NCI-H1105 treated with DMSO at 0.1 percent for 48 hours (cell line): ENCODE data around the gene LYPD4.
A peak's percentile ranks its signal among the peaks of the same experiment; 100 is the strongest.
"Not testable (repeated sequence)": the region's sequence is repeated elsewhere in the genome, so short reads cannot be mapped to it uniquely, and the experiment has no call there.

Experiments used
- DNase-seq: peaks from one replicate; lab custom pipeline; 2025; lab: John Stamatoyannopoulos, UW

The LYPD4 gene, protein sequence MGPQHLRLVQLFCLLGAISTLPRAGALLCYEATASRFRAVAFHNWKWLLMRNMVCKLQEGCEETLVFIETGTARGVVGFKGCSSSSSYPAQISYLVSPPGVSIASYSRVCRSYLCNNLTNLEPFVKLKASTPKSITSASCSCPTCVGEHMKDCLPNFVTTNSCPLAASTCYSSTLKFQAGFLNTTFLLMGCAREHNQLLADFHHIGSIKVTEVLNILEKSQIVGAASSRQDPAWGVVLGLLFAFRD

DNA sequence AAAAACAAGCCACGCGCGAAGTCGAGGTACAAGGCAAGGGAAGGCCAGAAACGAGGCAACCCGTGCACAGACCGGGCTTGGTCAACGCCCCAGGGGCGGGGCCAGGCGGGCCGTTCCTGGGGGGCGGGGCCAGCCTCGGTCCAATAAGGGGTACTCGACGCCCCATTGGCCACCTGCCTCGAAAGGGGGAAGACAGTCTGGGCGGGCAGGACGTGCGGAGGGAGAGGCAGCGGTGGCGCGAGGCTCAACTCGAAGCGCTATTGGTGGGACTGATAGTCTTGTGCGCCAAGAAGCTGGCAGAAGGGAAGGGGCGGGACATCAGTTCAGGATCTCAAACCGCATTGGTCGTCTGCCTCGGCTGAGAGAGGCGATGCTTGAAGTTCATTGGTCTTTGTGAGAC, at the start of gene LYPD4:
Gene LYPD4, minus strand, starts transcription at position 83 of the 400 bp plus-strand sequence. CDS start 5,398 bp downstream, outside the sequence.
- DNase-seq, result no peak

- no peak for DNase-seq
These were observed 49.4 kb upstream of the LYPD4 start for GRCh38 chr19:41893899-41894298.

DNA sequence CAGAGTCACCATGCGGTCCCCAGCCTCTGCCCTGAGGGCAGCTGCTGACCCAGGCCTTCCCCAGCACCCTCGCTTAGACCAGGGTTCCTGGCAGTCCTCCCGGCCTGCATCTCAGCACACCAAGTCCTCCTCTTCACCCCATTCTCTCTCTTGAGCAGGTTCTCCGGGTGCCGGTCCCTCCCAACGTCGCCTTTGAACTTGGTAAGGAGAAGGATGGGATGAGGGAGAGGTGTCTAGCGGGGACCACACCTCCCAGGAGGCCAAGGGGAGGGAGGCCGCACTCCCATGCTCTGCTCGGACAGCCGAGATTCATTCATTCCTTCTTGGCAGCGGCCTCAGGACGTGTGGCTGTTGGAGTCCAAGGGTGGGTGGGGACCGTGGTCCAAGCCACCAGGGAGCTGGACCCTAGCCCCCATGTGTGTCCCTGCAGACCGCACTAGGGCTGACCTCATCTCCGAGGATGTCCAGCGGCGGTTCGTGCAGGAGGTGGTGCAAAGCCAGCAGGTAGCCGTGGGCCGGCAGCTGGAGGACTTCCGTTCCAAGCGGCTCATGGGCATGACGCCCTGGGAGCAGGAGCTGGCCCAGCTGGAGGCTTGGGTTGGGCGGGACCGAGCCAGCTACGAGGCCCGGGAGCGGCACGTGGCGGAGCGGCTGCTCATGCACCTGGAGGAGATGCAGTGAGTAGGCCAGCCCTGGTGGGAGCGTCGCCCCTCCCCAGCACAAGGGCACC, 47.9 kb upstream of the LYPD4 start:
- DNase-seq, result no peak

GRCh38 chr19:41890936-41891335, 46.5 kb upstream of the LYPD4 start:
- no peak for DNase-seq

GRCh38 chr19:41889896-41890295, 45.4 kb upstream of the LYPD4 start:
- no peak for DNase-seq

GRCh38 chr19:41888926-41889325, 44.4 kb upstream of the LYPD4 start:
- no peak for DNase-seq

GRCh38 chr19:41887711-41888382, 43.4 kb upstream of the LYPD4 start:
- no peak for DNase-seq

DNA sequence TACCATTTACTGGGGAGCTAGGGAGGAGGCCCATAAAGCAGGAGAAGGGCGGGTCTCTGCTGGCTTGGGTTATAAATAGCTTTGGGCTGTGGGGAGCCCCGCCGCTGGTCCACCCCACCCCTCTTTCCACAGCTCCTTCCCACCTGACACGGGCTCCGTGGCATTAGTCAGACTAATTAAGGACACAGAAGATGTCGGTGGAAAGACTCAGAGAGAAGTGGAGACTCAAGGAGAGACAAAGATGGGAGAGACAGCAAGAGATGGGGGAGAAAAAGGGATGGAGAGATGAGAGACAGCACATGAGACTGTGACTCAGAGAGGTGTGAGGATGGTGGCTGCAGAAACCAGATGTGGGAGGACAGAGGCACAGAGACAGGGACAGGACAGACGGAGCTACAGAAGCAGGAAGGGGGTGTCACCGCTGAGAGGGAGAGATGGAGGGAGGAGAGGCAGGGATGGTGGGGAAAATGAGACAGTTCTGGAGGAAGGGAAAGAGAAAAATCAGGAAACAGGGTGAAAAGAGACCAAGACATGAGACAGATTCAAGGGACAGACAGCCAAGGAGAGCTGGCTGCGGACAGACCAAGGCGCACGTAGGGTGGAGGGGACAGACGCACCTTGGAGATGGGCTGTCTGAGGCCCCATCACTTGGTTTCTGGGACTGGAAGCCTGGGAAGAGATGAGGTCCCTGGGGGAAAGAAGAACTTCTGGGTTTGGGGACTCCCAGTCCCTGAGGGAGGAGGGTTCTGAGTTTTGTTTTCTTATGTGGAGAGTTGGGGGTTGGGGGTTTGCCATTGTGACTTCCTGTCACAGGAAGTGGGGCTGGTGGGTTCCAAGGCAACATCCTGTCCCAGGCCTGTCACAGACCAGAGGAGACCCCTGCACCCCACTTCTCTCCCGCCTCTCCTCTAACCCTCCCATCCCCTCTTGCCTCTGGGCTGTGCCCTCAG, 42.6 kb upstream of the LYPD4 start:
- DNase-seq, result no peak

- DNase-seq, result peak; percentile 97
These were observed 39.6 kb upstream of the LYPD4 start for GRCh38 chr19:41883821-41884733.

GRCh38 chr19:41883463-41883820, 39.0 kb upstream of the LYPD4 start:
- DNase-seq, result no peak

DNA sequence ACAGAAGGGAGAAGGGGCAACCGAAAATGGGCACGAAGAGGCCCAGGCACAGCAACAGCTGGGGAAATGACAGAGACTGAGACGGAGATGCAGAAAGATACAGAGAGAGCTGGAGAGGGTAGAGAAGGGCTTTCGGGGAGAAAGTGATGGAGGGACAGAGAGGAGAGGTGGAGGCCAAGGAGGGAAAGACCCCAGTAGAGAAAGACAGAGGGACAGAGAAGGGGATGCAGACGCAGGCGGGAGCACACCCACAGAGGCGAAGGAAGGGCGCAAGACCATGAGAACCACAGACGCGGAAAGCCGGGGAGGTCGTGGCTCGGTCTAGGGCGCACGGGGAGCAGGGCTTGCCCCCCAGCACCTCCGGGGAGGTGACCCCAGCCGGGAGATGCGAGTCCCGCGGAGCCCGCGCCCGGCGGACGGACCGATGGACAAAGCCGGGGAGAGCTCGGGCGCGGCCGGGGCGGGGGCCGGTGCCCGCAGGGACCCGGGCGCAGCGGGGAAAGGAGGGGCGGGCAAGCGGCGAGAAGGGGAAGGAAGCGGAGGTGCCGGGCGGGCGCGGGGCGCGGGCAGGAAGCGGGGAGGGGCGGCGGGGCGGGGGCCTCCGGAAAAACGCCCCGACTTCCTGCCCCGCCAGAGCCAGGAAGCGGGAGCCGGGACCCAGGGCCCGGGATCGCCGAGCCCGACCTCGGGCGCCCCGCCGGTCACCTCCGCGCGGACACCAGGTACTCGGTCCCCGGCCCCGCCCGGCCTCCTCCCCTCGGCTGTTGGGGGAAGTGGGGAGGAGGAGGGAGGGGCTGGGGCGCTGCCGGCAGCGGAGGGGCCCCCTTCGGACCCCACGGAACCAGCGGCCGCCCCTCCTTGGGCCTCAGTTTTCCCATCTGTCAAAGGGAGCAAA, 38.3 kb upstream of the LYPD4 start, which contains the start of gene ARHGEF1:
Gene ARHGEF1, plus strand, starts transcription at position 617 of the 895 bp plus-strand sequence. CDS start 4,899 bp downstream, outside the sequence.
- no peak for DNase-seq

- no peak for DNase-seq
These were observed 35.8 kb upstream of the LYPD4 start for GRCh38 chr19:41880329-41880708.

- DNase-seq, result no peak
These were observed 35.3 kb upstream of the LYPD4 start for GRCh38 chr19:41879670-41880328.

- DNase-seq, result no peak
These were observed 34.6 kb upstream of the LYPD4 start for GRCh38 chr19:41879080-41879479.

GRCh38 chr19:41877916-41878905, 33.7 kb upstream of the LYPD4 start:
- DNase-seq, result no peak

DNA sequence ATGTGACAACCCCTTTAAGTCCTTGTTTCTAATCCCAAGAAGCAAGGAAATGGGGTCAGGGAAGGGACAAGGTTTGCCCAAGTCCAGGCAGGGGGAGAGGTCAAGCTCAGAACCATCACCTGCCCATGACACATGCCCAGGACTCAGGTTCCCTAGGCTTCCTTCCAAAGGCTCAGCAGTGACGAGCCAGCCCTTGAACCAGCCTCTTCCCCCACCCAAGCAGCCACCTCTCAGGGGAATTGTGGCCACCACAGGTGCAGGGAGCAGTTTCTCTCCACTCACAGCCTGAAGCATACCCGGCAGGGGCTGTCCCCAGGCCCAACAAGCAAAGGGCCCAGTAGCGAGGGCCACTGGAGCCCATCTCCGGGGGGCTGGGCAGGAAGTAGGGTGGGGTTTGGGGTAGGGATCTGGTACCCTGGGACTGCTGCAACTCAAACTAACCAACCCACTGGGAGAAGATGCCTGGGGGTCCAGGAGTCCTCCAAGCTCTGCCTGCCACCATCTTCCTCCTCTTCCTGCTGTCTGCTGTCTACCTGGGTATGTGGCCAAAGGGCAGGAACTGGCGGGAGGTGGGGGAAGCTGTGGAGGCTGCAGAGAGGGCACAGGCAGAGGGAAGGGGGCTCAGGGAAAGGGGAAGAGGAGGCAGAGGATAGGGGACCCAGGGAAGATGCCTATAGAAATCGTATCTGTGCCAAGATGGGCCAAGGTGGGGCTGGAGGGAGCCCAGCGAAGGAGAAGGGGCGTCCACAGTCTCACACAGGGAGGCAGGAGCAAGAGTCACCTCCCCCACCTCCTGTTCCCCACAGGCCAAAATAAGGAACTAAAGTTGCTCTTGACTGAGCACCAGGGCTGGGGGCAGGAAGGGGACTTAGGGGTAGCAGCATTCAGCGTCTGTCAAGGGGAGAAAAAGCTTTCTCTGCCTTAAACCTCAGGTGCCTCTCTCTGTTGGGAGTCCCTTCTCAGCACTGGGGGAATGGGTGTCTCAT, 32.7 kb upstream of the LYPD4 start, which contains the start of gene CD79A:
Gene CD79A, plus strand, starts transcription at position 433 of the 986 bp plus-strand sequence. Its CDS starts 26 bp downstream, at position 459.
- no peak for DNase-seq

DNA sequence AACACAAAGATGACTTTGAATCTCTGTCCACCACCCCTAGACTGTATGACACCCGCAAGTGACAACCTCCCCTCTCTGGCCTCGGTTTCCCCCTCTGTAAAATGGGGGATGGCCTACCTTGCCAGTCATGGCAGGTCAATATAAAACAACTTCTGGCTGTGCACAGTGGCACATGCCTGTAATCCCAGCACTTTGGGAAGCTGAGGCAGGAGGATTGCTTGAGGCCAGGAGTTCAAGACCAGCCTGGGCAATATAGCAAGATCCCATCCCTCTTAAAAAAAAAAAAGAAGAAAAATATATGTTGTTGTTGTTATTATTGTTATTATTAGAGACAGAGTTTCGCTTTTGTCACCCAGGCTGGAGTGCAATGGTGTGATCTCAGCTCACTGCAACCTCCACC, 31.5 kb upstream of the LYPD4 start:
- not testable (repeated sequence) for DNase-seq
